GM19395 (cell line): ENCODE measurements around the gene PRKAG2.
"Not testable (repeated sequence)": the region's sequence is repeated elsewhere in the genome, so short reads cannot be mapped to it uniquely, and the experiment has no call there.

Experiments used
- ATAC-seq: cut with Tn5 transposase; IDR thresholded peaks from one replicate; pipeline ENCODE4 v1.9.1; 2021; ENCODE audit warnings: mild to moderate bottlenecking, moderate library complexity; ENCODE audit not compliant: unreplicated experiment

PRKAG2 gene

GRCh38 chr7:151579644-151580043, 297.3 kb downstream of the PRKAG2 start:
- ATAC-seq: no peak

GRCh38 chr7:151575410-151575809, 301.5 kb downstream of the PRKAG2 start:
- ATAC-seq: no peak

- ATAC-seq: not testable (repeated sequence)
Measured at GRCh38 chr7:151573046-151573445, 303.9 kb downstream of the PRKAG2 start.

GRCh38 chr7:151572136-151572535, 304.8 kb downstream of the PRKAG2 start:
- no peak for ATAC-seq

- ATAC-seq: no peak
Measured at GRCh38 chr7:151571471-151571870, 305.4 kb downstream of the PRKAG2 start.

GRCh38 chr7:151570366-151570915, 306.5 kb downstream of the PRKAG2 start:
- ATAC-seq: no peak

- ATAC-seq: no peak
Measured at GRCh38 chr7:151568956-151569940, 307.7 kb downstream of the PRKAG2 start.

- ATAC-seq: no peak
Measured at GRCh38 chr7:151566897-151567320, 310.0 kb downstream of the PRKAG2 start.

GRCh38 chr7:151565541-151565940, 311.4 kb downstream of the PRKAG2 start:
- no peak for ATAC-seq

- no peak for ATAC-seq
Measured at GRCh38 chr7:151560243-151560642, 316.7 kb downstream of the PRKAG2 start.

- no peak for ATAC-seq
Measured at GRCh38 chr7:151559557-151560183, 317.2 kb downstream of the PRKAG2 start.

GRCh38 chr7:151558575-151558974, 318.3 kb downstream of the PRKAG2 start:
- ATAC-seq: no peak

- no peak for ATAC-seq
Measured at GRCh38 chr7:151556592-151556991, 320.3 kb downstream of the PRKAG2 start.

- ATAC-seq: no peak
Measured at GRCh38 chr7:151553356-151553755, 323.6 kb downstream of the PRKAG2 start.

GRCh38 chr7:151552352-151553028, 324.4 kb downstream of the PRKAG2 start:
- no peak for ATAC-seq

- ATAC-seq: no peak
Measured at GRCh38 chr7:151551820-151552219, 325.1 kb downstream of the PRKAG2 start.

GRCh38 chr7:151550656-151551286, 326.1 kb downstream of the PRKAG2 start:
- ATAC-seq: no peak

- ATAC-seq: no peak
Measured at GRCh38 chr7:151549644-151550043, 327.3 kb downstream of the PRKAG2 start.

GRCh38 chr7:151549083-151549482, 327.8 kb downstream of the PRKAG2 start:
- ATAC-seq: no peak

- ATAC-seq: no peak
Measured at GRCh38 chr7:151544183-151544582, 332.7 kb downstream of the PRKAG2 start.
